CD4-positive, alpha-beta T cell treated with Interleukin-10 for 1 hour (primary cell): Measurements from ENCODE around the gene CCDC187.

ENCODE experiments used
- DNase-seq: peaks from one replicate; pipeline ENCODE4 v3.0.0-alpha.2; 2020

Gene CCDC187

DNA sequence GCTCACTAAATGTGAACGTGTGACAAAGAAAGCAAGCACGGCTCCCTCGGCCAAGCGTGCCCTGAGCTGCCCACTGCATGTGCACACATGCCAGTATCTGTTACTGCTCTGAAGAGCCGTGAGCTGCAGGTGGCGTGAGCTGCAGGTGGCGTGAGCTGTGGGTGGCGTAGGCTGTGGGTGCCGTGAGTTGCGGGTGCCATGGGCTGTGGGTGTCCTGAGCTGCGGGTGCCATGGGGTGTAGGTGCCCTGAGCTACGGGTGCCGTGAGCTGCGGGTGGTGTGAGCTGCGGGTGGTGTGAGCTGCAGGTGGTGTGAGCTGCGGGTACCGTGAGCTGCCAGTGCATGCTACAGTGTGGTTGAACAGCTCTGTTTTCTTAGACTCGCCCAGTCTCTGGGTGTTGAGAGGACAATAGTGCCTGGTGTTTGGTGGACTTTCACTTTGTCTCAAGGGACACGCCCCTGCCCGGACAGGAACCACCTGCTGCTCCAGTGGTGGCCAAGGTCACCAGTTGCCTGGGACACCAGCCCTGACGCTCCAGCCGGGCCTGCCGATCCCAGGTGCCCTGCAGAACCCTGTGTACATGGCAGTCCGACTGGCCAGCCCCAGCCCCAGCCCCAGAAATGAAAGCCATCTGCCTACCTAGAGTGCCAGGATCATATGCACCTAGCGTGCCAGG, 6.7 kb downstream of the CCDC187 start:
- DNase-seq: no peak

DNA sequence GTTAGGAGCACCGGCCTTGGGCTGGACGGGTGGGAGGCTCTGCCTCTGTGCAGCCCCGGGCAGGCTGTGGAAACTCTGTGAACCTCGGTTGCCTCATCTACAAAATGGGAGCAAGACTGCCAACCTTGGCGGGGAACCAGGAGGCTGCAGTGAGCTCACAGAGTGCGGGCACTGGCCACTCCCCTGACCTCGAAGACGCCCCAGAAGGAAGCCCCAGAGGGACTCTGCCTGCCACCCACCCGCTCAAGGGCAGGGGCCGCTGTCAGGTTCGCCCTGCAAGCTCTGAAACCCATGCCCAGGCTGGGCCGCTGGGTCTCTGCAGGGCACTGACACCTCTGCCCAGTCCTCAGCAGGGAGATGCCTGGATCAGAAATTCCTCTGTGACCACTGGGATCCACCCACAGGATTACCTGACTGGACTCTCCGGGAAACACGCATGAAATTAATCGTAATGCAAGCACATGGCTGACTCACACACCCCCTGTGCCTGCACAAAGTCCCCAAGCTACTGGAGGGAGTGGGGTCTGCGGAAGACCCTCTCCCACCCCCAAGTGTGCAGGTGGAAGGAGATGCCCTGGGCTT, 7.4 kb downstream of the CCDC187 start:
- no peak for DNase-seq

DNA sequence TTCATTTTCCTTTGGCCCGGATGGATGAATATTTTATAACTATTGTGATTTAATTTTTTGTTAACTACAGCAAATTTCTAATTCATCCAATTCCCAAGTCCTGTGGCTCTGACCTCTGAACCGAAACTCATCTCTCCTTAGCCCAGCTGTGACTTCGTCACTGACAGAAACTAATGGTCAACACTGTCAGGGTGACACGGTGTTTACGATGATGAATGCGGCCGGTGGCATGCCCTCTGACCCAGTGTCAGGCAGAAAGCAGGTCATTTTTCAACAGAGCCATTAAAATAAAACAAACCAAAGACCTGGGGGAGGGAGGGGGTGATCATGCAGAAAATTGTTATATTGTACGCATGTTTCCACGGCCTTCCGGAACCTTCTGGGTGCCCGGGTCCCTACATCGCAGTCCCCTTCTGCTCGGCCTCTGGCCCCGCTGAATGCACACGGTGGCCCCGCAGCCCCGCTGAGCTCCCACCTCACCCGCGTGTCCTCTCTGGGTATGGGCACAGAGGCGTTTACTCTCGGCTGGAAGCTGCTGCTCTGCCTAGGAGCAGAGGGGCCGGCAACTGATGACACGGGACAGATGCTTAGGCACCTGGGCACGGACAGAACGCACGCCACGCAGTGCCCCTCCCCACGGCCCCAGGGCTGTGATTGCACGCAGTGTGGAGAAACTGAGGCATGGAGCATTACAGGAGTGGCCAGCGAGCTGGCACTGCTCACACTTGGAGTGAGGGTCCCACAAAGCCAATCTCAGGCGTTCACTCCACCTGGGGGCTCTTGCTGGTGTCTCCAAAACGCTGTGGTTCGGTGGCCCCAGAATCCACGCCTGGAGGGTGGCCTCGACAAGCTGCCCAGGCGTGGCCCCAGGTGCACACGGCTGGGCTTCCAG, 8.1 kb downstream of the CCDC187 start:
- no peak for DNase-seq

DNA sequence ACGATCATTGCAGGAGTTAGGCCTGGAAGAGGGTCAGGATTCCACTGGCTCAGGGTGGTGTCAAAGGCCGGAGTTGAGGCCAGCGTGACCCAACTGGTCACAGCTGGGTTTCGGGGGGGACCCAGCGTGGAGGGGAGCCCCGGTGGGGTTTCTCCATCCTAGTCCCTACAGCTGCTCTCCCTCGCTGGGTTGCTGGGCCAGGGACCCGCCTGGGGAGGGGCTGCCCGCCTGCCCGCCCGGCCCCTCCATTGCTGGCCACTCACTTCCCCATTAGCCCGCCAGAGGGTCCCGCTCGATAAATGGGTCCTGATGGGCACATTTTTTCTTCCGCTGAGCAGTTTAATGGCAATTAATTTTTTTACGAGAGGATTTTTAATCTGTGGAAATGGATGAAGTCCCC, 8.8 kb downstream of the CCDC187 start:
- DNase-seq: no peak

DNA sequence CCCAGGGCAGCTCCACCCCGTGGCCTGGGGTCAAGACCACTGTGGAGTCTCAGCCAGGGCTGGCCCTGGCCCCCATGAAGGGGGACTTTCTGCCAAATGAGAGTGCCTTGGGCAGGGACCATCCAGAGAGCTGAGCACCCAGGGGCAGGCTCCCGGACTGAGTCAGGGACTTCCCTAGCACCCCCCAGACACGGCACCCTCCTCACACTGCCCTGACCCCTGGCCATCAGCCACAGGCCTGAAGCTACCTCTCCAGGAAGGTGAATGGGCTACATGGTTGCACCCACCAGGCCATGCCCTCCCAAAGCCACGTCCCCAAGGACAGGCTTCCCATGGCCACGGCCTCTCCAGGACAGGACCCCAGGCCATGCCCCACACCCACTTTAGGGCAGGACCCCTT, 9.5 kb downstream of the CCDC187 start:
- no peak for DNase-seq

DNA sequence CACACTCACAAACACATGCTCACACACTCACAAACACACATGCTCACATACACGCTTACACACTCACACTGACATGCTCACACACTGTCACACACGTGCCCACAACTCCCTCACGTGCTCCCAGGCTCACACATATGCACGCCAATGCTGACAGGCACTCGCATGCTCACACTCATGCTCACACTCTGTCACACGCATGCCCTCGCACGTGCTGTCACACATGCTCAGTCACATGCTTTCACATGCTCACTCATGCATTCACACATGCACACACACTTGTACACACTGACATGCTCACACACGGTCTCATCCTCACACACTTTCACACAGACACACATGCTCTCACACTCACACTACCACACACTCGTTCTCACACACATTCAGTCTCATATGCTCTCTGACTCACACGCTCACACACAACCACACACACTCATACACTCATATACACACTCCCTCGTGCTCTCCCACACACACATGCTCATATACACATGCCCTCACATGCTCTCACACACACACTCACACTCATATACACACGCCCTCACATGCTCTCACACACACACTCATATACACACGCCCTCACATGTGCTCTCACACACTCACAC, 10.3 kb downstream of the CCDC187 start:
- DNase-seq: no peak

DNA sequence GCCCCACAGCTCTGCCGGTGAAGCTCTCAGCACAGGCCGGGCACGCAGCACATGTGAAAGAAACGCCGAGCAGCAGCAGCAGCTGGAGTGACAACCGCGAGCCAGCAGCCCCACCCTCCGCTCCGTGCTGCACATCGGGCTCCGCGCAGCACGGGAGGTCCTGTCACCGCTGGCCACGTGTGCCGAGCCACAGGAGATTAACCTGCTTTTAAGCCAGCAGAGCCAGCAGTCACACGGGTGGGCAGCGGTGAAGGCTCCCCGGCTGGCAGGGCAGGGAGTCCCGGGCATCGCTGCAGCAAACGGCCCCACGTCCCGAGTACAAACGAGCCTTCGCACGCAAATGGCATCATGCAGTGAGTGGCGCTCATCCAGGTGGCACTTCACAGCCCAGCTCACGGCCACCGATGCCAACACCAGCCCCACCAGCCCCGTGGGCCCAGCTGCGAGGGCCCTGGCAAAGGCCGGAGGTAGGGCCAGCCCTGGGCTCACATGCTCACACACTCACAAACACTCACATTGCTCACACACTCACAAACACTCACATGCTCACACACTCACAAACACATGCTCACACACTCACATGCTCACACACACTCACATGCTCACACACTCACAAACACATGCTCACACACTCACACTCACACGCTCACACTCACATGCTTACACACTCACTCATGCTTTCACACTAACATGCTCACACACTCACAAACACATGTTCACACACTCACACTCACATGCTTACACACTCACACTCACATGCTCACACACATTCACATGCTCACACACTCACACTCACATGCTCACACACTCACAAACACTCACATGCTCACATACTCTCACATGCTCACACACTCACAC, 11.1 kb downstream of the CCDC187 start:
- no peak for DNase-seq

DNA sequence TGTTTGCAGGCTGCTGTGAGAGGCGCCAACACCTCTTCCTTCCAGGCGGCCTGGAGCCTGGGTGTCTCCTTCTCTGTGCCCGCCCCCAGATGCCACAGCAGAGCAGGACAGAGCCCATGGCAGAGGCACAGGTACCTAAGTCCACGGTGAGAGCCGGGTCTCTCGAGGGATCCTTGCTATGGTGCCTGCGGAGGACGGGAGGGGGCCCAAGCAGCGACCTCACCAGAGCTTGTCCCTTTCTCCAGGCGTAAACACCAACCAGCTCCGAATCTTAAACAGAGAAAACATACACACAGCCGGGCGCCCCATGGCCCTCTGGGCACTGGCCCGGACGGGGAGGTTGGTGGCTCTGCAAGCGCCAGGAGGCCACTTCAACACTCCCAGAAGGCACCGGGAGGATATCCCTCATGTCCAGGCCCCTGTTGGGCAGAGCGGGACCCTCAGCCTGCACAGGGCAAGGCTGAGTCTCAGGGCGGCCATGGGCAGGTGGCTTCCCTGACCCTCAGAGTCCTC, 11.8 kb downstream of the CCDC187 start:
- DNase-seq: no peak

DNA sequence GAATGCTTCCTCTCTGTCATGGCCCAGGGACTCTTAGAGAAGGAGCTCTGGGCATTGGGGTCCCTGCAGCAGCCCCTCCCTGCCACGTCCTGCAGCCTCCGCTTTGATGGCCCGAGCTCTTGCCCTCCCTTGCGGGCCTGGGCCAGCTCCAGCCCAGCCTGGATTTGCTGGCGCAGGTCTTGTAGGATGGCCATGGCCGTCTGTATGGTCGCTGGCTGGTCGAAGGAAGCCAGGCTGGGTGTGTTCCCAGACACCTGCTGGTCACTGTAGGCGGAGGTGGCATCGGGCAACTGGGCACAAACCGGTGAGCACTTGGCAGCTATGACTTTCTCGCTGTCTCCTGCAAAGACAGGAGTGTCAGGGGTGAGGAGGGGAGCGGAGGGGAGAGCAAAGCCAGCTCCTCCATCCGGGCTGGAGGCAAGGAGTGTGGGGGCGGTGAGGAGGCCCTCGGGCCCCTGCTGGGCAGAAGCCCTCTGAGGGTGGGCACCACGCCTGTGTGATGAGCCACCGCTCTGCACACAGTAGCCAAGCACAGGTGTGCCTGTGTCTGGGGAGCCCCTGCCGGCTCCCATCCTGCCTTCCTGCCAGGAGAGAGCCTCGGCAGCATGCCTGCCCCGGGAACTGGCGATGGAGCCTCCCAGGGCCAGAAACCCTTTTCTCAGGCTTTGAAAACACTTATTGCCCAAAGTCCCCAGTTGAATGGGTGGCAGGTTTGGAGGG, 12.4 kb downstream of the CCDC187 start:
- DNase-seq: no peak

DNA sequence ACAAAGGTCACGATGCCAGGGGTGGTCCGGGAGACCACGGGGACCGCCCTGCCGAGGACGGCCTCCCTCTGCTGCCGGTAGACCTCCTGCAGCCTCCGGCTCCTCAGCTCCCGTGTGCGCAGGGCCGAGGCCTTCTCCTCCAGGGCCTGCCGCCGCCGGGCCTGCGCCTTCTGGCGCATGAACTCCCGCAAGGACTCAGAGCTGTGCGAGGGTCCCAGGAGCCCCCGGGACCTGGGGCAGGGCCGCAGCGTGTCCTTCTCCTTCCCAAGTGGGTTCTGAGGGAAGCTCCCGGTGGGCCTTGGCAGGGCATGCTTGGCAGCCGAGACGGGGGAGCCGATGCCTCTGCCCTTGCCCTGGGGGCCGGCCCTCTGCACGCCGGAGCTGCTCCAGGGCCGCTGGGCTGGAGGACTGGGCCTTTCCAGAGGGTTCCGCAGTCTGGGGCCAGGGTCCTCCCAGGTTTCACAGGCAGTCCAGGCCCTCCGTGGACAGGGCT, 13.3 kb downstream of the CCDC187 start:
- DNase-seq: no peak

DNA sequence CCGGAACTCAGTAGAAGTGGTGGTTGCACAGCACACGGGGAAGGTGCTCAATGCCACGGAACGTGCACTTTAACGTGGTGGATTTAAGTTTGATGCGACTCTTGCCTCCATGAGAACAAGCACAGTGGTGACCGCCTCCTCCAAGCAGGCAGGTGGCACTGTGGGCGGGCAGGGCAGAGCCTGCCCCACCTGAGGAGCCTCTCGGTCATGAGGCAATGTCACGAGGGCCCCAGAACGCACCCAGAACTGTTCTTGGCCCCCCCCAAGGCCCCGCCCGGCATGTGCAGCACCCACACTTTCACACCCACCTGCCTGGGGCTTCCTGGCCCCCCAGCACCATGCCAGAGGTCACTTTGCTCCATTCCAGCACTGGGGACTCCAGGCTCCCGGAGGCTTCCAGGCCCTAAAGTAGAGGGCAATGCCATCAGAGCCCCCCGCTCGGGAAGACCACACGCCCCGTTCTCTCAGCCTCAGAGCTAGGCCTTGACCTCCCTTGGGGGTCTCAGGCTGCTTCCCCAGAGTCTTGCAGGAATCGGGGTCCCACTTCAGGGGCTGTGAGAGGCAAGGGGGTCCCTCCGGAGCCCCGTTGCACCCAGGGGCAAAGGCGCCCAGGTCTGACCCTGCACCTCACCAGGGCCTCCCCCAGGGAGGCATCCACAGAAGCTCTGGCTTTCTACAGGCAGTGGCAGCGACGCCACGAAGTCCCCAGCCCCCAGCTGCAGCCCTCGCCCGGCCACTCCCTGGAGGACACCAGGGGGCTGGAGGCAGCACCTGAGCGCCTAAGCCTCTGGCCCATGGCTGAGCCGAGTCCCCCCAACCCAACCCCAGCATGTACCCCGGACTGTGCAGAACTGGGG, 14.0 kb downstream of the CCDC187 start:
- no peak for DNase-seq

DNA sequence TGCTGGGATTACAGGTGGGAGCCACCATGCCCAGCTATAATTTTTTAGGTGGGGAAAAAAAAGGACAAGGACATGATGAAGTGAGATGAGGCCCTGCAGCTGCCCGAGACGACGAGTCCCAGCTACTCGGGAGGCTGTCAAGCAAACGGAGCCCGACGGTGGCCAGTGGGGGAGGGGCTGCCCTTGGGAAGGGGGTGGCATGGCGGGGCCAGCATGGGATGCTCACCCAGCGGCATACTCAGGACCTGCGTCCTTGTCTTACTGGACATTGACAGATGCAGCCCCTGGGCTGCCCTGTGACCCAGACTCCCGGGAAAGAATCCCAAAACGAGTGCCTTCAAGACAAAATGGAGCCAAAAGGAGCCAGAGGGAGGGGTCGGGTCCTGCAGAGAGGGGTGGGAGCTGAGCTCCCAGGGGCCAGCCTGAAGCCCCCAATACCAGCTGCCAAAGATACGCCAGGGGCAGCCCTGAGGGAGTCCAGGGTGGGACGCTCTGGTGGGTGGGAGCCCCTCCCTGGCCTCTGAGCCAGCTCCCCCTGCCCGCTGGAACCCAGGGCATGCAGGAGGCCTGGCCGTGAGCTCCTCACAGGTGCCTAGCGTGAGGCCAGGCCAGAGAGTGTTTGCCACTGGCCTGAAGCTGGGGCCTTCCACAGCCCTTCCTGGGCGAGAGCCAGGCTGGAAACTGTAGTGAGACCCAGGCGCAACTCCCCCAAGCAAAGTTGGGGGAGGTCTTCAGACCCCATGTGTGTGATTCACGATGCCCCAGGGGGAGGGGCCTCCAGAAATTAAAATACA, 15.7 kb downstream of the CCDC187 start:
- no peak for DNase-seq

DNA sequence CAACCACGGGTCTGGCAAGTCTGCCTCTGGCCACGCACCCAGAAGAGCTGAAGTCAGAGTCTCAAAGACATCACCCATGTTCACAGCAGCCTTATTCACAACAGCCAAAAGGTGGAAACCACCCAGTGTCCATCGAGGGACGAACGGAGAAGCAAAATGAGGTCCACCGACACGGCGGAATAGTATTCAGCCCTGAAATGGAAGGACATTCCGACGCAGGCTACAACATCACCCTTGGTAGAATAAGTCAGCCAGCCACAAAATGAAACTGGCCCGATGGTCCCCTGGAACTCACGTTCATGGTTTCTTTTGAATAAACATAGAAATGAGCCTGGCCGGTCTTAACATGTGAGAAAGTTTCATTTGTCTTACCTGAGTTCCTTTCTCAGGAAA, 16.9 kb downstream of the CCDC187 start:
- no peak for DNase-seq

DNA sequence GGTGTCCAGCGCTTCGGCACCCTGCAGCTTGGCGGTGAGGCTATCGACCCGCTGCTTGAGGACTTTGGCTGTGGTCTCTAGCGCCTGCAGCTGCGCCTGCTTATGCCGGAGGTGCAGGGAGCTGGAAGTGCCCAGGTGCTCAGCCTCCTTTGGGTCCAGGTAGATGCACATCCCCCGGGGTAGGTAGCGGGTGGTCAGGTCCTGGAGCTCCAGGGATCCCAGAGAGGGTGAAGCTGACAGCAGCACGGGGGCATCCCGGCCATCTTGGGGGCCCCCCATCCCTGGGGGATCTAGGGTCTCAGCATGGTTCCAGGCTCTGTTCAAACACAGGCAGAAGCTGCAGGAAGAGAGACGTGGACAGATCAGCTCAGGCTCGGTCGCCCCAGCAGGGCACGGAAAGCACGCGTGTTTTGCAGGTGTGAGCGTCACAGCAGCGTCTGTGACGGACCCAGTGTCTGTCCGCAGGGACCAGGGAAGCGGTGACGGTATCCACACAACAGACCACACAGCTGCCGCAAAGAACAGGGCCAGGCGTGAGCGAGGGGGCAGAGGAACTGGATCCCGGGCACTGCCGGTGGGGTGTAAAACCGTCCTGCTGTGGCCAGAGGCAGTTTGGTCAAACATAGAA, 17.4 kb downstream of the CCDC187 start:
- no peak for DNase-seq

DNA sequence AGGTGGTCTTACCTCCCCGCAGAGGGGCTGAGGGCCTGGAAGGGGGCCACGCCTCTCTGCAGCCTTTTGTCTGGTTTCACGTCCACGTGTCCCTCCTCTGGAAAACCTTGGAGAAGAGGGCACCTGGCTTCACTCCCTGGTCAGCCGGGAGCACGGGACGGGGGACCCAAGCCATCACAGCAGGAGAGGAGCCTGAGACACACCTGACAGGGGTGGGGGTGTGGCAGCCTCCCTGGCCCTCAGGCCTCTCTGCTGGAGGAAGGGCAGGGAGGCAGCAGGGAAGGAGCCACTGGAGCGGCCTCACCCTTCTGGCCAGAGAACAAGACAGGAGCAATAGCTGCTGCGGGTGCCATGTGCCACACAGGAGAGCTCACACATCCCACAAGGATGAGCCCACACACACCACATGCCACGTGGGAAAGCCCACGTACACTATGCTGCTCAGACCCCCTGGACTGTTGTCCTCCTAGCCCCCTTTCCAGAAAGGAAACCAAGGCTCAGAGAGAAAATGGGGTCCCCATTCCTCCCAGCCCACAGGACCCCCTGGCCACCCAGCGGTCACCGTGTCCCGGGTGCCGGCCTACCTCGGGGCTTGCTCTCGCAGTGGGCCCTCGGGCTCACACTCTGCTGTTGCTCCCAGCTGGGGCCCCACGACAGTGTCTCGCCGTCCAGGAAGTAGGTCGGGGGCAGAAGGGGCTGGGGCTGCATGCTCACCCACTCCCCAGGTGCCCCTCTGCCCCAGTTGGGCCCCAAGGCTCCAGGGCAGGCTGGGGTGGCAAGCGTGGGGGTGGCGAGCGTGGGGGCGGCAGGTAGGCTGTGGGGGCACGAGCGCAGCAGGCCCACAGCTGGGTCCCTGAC, 18.2 kb downstream of the CCDC187 start:
- no peak for DNase-seq

DNA sequence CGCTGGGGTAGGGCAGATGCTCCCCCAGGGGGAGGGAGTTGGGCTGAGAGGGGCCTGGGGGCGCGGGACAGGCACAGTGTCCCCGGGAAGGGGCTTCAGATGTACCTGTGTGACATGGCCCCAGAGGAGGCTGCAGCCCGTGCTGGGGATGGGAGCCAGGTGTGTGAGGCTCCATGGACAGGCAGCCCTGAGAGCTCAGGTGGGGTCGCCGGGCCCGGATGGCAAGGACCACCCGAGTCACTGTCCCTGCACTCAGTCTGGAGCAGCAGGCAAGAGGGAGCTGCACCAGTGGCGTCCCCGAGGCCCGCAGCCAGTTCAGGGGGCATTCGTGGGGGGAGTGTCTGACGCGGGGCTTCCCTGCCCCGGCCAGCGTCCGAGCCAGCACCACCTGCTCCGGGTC, 18.9 kb downstream of the CCDC187 start:
- DNase-seq: no peak

DNA sequence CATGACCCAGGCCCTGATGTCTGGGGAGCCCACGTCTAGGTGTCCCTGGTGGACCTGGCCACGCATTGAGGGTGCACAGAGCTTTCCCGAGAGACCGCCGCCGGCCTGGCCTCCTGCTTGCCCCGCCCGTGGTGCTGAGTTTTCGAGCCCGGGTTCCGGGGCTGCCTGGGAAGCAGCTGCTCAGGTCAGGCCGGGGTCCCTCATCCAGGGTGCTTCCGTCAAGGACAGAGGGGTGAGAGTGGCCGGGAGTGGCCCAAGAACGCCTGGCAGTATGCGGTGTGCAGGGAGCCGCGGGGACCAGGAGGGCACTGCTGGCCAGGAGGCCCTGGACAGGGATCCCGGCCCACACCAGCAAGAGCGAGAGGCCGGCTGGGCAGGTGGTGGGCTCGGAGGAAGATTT, 19.6 kb downstream of the CCDC187 start:
- no peak for DNase-seq
